KOPT-K1 (cell line): ENCODE measurements around the gene ZBTB16.

Experiments
- H3K27ac ChIP-seq: fragments of 200-600 bp; sonication (generic); 2 replicates; pipeline ENCODE4 v1.5.1; 2016; ENCODE audit warnings: antibody characterized with exemption, mild to moderate bottlenecking, low read depth, low read length; ENCODE audit not compliant: poor library complexity, severe bottlenecking
- H3K36me3 ChIP-seq: fragments of 200-600 bp; sonication (generic); 2 replicates; pipeline ENCODE4 v1.5.1; 2017; ENCODE audit warnings: antibody characterized with exemption, mild to moderate bottlenecking, low read length, moderate library complexity; ENCODE audit not compliant: insufficient read depth
- H3K9me3 ChIP-seq: fragments of 200-600 bp; sonication (generic); 2 replicates; pipeline ENCODE4 v1.5.1; 2017; ENCODE audit warnings: antibody characterized with exemption, low read length, mild to moderate bottlenecking; ENCODE audit not compliant: insufficient read depth, poor library complexity, severe bottlenecking

Gene ZBTB16

GRCh38 chr11:114297806-114298709, 238.5 kb downstream of the ZBTB16 start:
- Histone ChIP-seq H3K36me3 (no peaks in the 10 kb centered on the region), H3K27ac (no peak overlapping the region), H3K9me3 (peaks cover 5% of the 10 kb centered on the region)

GRCh38 chr11:114298710-114299109, 239.2 kb downstream of the ZBTB16 start:
- no peaks in the 10 kb centered on the region for H3K36me3 ChIP-seq
- H3K27ac ChIP-seq = no peak overlapping the region
- peaks cover 5% of the 10 kb centered on the region for H3K9me3 ChIP-seq
